C4-2B (cell line): Measurements from ENCODE around the gene LRFN4.

Source experiments
- CTCF ChIP-seq: fragments of 450-650 bp; conservative IDR thresholded peaks from 2 replicates; pipeline ENCODE4 v1.5.1; 2017; ENCODE audit warnings: mild to moderate bottlenecking
- ZFX ChIP-seq: fragments of 450-650 bp; IDR thresholded peaks from 2 replicates; pipeline ENCODE4 v1.6.1; 2017

GRCh38 chr11:66892911-66893310 lies 36.0 kb downstream of the LRFN4 start:
- TF ChIP-seq CTCF (no peak), ZFX (no peak)
